Measurements from ENCODE around the gene UGT1A6.

- TF ChIP-seq CTCF (IDR thresholded peaks at IDR 0.05) (no peak), POLR2A (IDR thresholded peaks at IDR 0.05) (no peak)
Observed at GRCh38 chr2:233821196-233821595, 128.5 kb downstream of the UGT1A6 start.

All from breast epithelium (tissue), 3 donors.